Measurements from ENCODE around the gene WNK1.
A peak's percentile ranks its signal among the peaks of the same experiment; 100 is the strongest.
"Not testable (repeated sequence)": the region's sequence is repeated elsewhere in the genome, so short reads cannot be mapped to it uniquely, and the experiment has no call there.

WNK1 gene

DNA sequence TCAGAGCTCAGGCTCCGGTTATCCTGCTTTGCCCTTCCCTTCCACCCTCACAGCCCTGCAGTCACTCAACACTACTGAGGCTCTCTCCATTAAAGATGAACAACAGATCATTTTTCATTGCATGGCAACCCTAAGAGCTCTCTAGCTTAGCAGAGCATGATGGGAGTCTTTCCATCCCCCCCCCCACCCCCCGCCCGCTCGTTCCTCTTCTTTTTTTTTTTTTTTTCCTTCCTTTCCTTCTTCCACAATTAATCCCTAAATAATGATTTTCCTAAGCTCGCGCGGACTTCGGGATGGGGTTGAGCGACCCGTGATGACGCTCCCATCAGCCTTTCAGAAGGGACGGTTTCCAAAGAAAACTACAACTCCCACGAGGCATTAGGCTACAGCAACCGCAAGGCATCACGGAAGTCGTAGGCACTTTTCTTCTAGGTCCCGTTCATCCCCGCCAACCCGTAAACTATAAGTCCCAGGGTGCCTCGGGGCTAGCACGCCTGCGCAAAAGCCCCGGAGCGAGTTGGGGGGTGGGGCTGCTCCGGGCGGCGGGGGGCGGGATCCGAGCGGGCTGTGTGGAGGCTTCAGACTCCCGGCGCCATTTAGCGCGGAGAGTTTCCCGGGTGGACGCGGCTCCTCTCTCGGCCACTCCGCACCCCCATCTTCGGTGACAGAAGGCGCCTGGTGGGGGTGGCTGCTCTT lies at the start of gene WNK1:
WNK1 (plus strand) TSS at position 581 of the 696 bp plus-strand sequence. CDS start 987 bp downstream, outside the sequence.
- DNase-seq (ENCODE audit: low read depth in 3 of 3) = peak; percentile 96 to 97 (median 96)

DNA sequence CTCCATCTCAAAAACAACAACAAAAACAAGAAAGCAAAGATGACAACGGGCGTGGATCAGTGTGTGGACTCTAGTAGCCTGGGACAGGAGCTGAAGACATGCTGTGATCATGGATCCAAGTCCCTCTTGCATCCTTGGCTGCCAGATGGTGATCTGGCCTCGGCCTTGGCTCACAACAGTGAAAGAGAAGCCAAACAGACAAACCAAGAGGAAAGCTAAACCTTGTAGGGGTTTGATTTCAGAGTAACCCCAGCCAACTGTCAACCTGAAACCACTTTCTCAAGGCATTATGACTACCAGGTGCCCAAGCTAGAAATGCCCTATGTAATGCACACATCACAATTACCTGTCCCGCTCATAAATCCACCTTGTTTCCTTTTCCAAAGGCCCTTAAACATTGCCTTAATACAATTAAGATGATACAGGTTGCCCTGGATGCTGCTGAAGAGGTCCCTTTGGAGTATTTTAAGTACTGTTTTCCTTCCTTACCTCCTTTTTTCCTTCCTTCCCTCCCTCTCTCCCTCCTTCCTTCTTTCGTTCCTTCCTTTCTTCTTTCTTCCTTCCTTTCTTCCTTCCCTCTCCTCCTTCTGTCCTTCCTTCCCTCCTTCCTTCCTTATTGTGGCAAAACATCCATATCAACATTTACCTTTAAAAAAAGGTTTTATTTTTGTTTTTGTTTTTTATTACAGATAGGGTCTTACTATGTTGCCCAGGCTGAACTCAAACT lies 47.7 kb upstream of the WNK1 start:
- no peak for DNase-seq (ENCODE audit: low read depth in 3 of 3)

DNA sequence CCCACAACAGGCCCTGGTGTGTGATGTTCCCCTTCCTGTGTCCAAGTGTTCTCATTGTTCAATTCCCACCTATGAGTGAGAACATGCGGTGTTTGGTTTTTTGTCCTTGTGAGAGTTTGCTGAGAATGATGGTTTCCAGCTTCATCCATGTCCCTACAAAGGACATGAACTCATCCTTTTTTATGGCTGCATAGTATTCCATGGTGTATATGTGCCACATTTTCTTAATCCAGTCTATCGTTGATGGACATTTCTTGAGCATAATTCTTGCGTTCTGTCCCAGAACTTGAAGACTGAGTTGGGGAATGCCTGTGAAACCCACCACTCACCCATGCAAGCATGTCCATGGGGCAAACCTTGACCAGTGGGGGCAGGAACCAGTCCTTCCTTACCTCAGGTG lies 44.3 kb upstream of the WNK1 start:
- not testable (repeated sequence) for DNase-seq (ENCODE audit: low read depth in 3 of 3)

DNA sequence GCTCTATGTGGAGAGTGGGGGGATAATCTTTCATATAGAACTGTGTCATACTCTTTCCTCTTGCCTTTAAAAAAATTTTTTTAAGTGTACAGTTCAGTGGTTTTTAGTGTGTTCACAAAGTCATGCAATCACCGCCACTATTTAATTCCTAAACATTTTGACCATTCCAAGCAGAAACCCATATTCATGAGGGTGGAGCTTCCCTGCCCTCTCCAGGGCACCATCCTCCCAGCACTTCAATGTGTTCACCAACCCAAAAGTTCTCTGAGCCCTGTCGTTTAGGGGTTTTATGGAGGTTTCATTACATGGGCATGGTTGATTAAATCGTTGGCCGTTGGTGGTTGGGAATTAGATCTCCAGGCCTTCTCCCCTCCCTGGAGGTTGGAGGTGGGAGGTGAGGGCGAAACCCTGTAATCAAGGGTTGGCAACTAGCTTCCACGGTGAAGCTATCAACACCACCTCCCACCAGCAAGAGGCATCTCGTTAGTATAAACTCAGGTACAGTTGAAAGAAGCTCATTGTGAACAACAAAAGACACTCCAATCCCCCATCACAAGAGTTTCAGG lies 42.8 kb upstream of the WNK1 start:
- DNase-seq (ENCODE audit: low read depth in 3 of 3) = no peak

DNA sequence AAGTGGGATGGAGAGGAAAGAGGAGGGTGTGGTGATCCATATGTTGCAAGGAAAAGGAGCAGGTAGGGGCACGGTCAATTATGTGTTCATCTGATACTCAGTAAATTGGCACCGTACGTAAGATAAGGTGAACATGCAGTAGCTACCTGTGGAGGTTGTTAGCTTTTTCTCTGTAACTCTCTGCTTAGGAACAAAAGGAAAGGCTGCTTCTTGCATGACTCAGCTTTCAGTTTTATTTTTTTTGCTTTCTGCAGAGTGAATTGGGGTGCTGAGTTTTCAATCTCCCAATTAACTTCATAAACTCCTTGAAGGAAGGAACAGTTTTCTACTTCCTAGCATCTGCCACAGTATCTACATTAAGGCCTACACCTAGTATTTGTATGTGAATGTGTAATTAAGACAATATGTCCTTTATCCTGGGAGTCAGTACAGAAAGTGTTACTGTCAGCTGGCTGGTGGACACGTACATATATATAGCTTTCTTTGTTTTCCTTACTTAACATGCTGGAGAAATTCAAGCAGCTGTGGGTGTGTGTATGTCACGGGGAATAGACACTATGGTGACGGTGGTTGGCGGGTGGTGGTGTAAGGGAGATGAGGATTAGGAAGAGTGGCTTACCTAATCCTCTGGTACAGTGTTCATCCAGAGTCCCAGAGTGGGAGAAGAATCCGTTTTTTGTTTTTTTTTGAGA lies 40.1 kb upstream of the WNK1 start:
- DNase-seq (ENCODE audit: low read depth in 3 of 3) = no peak

DNA sequence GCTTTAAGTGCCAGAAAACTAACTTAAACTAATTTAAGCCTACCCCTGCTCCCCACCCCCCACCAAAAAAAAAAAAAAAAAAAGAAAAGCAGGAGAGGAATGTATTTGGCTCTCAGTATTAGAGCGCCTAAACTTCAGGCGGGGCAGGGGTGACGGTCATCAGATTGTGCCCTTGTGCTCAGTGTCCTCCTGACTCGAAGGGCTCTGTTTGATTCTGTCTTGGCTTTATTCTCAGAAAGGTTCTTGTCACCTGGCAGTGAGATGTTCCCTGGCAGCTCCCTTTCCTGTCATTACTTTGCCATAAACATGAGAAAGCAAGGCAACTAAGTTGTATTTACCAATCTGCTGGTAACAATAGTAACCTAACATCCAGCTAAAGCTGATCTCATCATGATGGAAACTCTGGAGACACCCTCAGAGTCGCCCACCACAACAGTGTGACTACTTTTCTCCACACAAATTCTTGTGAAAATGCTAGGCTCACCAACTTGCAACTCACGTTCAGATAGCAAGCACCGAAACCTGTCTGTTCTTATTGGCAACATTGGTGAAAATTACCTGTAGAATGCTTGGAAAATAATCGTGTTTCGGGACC lies 39.0 kb upstream of the WNK1 start:
- DNase-seq (ENCODE audit: low read depth in 3 of 3) = peak in 1 of 3 donors; percentile 47

DNA sequence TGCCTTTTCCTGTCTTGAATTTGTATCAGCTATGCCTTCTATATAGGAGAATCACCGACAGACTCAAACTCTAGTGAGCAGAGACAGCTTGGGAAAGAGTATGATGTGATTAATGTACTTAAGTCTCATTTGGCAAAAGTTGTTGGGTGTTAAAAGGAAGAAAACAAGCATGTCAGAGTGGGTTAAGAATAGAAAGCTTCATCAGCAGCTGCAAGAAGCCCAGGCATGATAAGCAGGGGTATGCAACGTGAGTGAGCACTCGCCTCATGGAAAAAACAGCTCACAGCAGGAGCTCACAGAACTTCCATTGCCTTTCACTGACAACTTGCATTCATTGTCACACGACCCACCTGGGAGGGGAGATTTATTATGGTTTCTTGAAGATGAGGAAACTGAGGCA lies 35.9 kb upstream of the WNK1 start:
- peak in 2 of 3 donors; percentile 42 to 44 for DNase-seq (ENCODE audit: low read depth in 3 of 3)

DNA sequence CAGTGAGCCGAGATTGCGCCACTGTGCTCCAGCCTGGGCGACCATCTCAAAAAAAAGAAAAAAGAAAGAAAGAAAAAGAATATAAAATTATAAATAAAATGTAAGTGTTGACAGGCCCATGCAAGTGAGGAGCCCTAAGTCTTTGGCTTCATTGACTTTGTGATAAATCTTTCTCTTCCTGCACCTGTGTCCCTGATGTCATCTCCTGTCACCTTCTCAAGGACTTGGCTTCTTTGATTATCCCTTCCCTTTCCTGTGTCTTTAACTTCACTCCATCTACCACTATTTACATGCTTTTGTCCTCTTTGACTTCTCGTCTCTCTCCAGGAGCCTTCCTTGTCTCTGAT lies 33.6 kb upstream of the WNK1 start:
- no peak for DNase-seq (ENCODE audit: low read depth in 3 of 3)

DNA sequence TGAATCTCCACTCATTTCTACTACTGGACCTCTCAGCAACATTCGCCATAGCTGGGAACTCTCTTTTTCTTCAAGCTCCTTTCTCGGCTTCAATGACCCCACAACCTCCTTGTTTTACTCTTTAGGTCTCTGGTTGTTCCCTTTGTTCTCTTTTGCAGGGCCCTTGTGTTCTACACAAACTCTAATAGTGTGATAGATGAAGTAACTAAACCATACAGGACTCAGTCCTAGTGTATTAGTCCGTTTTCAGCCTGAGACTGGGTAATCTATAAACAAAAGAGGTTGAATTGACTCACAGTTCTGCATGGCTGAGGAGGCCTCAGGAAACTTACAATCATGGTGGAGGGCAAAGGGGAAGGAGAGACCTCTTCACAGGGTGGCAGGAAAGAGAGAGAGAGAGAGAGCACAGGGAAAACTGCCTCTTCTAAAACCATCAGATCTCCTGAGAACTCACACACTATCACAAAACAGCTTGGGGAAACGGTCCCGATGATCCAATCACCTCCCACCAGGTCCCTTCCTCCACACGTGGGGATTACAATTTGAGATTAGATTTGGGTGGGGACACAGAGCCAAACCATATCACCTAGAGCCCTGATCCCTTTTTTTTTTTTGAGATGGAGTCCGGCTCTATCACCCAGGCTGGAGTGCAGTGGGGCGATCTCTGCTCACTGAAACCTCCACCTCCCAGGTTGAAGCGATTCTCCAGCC lies 32.0 kb upstream of the WNK1 start:
- no peak for DNase-seq (ENCODE audit: low read depth in 3 of 3)

DNA sequence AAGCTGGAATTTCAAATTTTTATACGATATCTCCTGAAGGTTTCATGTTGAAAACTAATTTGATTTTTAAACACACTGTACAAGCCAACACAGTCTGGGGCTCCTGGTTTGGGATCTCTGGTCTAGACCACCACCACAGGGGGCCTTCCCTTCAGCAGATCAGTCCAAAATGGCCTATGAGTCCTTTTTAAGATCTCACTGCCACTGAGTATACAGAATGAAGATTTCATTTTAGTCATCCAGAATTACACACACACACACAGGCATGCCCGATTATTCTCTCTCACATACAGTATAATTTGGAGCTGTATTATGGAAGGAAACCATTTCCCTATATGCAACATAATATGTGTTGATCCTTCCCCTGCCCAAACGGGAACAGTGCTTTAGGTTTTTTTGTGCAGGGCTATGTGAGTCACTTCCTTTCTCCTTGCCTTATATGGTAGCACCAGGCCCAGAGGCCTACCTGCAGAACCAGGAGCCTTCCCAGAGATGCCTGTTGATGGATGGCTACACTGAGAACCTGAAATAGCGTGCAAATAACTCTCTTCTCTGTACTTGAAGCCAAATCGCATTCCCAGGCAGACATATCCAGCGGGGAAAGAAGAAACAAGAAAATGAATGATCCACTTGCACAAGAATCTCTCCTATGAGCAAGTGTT lies 28.1 kb upstream of the WNK1 start:
- no peak for DNase-seq (ENCODE audit: low read depth in 3 of 3)

DNA sequence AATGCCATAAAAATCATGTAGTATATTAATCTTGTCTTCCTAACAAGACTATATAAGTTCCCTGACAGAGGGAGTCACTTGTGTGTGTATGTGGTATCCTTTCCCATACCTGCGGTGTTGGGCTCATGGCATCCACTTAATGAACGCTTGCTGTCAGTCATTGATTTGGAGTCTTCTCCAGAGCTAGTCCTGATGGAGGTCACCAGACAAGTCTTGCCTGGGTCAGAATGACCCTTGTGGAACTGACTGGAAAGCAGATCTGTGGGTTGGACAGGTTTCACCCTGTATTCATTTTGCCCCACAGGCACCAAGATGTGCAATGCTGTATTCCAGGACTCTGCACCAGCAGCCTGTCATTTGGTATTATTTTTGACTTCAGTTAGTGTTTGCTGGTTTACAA lies 27.3 kb upstream of the WNK1 start:
- no peak for DNase-seq (ENCODE audit: low read depth in 3 of 3)

DNA sequence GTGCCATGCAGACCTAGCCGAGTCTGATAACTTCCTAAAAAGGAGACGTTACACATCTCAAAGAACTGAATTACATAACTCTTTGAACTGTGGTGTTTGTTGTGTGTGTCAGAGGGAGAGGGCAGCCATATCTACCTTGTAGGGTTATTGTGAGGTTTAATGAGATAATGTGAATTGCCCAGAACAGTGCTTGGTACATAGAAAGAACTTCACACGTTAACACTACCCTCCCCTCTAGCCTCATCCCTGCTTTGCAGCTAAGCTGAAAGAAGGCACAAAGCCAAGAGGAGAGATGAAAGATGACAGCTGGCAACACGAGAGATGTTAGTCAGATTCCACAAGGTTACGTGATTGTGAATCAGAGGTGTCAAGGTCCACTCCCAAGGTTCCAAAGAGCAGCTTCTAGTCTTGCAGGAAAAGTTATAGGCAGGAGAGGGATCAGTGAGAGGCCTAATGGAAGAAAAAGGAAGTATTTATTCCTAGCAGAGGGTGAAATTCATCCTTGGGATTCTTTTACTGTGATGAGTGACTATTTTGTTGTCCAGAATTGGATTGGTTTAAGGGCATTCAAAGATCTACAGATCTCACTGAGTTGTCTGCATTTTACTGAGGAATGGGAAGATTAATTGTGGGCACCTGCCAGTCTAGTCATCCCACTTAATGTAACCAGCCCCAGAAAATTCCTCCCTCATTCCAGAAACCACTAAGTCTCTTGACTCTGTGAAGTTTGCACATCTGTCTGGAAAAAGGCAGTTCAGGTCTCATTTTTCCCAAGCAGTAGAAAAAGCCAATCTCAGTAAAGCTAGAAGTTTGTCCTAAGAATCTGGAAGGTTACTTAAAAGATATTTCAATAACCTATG lies 25.9 kb upstream of the WNK1 start:
- no peak for DNase-seq (ENCODE audit: low read depth in 3 of 3)

DNA sequence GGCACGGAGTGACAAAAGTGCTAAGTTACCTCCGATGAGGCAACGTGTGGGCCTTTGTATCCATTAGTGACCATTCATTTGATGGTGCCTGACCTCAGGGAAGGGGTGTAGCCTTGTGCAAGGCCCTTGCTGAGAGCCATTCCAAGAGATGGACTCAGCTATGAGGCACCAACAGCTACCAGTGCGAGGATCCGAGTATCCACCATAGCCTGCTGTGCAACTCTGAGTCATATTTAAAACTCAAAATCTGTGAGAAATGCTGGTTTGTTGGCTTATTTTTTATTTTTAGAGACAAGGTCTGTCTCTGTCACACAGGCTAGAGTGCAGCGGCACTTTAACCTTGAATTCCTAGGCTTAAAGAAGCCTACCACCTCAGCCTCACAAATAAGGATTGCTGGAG lies 25.1 kb upstream of the WNK1 start:
- DNase-seq (ENCODE audit: low read depth in 3 of 3) = no peak

DNA sequence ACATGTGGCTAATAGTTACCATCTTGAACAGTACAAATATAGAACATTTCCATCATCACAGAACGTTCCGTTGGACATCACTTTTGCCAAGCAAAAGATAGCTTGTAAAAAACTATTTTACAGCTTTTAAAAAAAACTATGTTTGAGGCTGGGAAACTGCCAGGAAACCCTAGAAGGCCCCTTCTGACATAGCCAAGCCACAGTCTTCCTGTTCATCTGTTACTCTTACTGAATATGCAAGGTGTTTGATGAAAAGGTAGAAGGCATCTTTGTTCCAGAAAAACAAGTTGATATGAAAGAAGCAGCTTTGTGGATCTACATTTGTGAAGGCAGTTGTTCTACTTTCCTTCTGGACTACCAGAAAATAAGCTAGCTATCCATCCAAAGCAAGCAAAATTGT lies 23.6 kb upstream of the WNK1 start:
- no peak for DNase-seq (ENCODE audit: low read depth in 3 of 3)

DNA sequence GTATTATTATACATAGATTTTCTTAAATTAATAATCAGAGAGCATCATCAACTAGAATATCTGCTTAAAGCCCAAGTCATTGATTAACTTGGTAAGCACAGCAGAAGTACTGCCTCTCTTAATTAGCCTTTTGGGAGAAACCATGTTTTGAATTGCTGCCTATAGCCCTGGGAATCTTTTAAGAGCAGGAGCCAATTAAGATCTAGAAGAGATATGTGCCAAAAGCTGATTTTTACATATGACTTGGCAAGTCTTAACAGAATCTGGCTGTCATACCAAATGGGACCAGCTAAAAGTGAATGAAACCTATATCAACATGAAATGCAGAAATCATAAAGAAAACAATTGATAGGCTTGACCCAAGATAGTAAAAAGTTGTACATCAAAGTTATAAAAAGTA lies 23.2 kb upstream of the WNK1 start:
- DNase-seq (ENCODE audit: low read depth in 3 of 3) = no peak

DNA sequence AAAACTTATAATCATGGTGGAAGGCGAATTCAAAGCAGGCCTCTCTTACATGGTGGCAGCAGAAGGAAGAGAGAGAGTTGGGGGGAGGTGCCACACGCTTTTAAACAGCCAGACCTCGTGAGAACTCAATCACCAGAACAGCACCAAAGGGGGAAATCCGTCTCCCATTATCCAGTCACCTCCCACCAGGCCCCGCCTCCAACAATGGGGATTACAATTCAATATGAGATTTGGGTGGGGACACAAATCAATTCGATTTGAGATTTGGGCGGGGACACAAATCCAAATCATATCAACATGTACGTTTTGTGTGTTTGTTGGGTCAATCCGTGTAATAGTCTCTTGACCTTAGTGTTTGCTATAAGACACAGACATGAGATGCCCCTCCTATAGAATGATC lies 21.8 kb upstream of the WNK1 start:
- DNase-seq (ENCODE audit: low read depth in 3 of 3) = no peak

DNA sequence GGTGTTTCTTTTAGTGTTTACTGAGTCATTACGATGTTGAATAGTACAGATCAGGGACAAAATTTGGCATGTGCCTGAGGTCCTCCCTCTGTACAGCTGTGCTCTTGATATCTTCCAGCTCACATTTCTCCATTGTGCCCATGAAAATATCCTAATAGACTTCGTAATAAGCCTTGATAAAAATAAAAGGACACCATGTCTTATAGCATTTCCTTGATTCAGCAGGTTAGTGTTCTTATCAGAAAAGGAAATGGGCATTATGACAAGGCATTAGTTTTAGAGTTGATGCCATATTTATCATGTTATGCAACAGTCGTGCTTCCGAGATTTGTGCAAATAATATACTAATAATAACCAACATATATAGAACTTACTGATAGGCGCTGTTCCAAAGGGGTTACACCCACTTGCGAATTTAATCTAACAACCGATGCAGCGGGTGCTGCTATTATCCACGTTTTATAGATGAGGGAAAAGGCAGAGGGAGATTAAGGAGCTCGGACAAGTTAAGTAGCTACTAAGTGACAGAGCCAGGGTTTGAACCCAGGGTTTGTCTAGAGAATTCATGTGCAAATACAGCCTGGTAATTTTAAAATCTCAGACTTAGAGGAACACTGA lies 15.1 kb upstream of the WNK1 start:
- no peak for DNase-seq (ENCODE audit: low read depth in 3 of 3)

DNA sequence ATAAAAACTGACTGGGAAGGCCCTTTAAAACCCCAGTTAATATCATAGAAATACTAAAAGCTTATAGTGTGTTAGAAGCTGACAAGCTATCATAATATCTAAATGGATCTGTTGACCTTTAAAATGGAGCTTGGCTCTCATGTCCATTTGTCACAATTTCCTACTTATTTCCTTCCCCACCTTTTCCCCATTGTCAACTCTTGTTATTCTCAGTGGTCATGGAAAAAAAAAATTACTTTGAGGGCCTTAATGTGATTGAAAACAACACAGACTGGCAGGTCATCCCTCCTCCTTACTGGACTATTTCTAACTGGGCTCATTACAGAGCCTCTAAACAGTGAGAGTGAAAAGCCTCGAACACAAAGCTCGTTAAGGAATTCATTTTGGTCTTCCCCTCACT lies 13.7 kb upstream of the WNK1 start:
- DNase-seq (ENCODE audit: low read depth in 3 of 3) = no peak

DNA sequence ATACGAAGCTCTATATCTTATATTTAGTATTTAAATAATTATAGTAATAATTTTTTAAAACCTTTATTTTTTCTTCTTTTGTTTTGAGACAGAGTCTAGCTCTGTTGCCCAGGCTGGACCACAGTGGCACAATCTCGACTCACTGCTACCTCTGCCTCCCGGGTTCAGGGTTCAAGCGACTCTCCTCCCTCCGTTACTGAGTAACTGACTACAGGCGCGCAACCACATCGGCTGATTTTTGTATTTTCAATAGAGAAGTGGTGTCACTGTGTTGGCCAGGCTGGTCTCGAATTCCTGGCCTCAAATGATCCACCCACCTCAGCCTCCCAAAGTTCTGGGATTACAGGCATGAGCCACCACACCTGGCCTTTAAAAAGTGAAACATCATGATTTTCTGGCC lies 13.0 kb upstream of the WNK1 start:
- no peak for DNase-seq (ENCODE audit: low read depth in 3 of 3)

DNA sequence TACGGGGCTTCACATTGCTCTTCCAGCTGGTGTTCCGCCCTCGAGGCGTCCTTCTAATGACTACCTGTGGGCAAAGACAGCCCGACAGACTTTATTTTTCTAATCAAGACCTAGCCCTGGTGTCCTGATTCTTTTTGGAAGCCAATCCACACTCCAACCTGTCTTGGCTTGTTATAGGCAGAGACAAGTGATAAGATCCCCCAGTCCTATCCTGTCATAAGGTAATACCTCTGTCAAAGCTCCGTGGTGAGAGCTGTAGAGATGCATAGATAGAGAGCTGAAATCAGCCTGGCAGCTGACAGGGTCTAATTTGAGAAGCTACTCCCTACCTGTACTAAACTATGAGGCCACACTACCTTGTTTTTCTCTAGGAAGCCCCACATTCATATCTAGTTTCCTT lies 11.5 kb upstream of the WNK1 start:
- DNase-seq (ENCODE audit: low read depth in 3 of 3) = no peak
